ENCODE measurements around the gene SNED1.

SNED1 gene

DNA sequence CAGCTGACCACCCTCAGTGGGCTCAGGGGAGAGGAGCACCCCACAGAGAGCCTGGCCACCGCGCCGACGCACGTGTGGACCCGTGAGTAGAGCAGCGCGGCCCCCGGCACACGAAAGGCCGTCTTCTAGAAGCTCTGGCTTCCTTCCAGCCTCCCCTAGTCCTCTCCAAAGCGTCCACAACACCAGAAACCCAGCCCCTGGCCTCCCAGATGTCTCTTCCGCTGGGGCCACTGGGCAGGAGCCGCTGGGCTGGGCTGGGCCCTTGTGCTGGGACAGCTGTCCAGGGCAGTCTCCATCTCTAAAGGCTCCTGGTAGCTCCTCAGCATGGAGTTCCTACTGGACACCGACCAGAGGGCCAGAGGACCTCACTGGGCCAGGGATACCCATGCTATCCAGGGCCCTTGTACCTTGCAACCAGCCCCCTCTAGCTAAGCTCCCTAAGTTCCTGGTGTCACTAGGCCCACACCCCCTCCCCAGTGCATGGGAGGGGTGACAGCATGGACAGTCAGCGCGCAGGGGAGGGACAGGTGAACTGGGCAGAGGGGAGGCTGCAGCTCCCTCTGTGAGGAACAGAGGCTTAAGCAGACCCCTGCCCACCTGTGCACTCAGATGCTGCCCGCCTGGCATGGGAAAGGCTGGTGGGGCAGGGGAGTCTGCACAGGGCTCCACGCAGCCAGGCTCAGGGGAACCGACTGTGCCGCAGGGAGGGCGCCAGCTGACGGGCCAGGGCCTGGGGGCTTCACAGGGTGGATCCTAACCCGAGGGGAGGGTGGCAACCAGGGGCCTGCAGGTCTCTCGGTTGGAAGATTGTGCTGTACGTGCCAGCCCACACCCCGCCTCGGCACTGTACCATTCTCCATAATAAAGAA, 70.8 kb downstream of the SNED1 start:
- no peak for DNase-seq

DNA sequence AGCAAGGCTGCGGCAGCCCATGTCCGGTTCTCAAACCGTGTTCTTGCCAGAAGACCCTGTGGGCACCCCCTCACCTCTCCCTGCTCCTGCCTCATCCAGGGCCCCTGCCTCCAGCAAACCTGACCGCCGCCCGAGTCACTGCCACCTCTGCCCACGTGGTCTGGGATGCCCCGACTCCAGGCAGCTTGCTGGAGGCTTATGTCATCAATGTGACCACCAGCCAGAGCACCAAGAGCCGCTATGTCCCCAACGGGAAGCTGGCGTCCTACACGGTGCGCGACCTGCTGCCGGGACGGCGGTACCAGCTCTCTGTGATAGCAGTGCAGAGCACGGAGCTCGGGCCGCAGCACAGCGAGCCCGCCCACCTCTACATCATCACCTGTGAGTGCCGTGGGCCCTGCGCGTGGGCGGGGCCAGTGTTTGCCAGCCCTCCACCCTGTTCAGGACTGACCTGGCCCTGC, 71.4 kb downstream of the SNED1 start:
- DNase-seq, result no peak

DNA sequence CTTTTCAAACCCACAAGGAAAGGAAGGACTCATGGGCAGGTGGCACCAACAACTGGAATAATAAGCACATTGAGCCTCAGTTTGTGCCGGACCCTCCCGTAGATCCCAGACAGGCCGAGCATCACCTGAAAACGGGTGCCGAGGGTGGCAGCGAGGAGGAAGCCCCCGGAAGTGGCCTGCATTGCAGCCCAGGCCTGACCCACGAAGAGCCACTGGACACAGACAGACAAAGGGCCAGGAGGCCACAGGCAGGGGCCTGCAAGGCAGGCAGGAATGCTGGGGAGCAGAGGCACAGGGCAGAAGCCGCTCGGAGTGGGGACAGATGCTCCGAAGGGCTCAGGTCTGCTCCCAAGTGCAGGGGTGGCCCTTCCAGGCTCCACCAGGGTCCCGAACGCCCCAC, 71.9 kb downstream of the SNED1 start:
- no peak for DNase-seq

DNA sequence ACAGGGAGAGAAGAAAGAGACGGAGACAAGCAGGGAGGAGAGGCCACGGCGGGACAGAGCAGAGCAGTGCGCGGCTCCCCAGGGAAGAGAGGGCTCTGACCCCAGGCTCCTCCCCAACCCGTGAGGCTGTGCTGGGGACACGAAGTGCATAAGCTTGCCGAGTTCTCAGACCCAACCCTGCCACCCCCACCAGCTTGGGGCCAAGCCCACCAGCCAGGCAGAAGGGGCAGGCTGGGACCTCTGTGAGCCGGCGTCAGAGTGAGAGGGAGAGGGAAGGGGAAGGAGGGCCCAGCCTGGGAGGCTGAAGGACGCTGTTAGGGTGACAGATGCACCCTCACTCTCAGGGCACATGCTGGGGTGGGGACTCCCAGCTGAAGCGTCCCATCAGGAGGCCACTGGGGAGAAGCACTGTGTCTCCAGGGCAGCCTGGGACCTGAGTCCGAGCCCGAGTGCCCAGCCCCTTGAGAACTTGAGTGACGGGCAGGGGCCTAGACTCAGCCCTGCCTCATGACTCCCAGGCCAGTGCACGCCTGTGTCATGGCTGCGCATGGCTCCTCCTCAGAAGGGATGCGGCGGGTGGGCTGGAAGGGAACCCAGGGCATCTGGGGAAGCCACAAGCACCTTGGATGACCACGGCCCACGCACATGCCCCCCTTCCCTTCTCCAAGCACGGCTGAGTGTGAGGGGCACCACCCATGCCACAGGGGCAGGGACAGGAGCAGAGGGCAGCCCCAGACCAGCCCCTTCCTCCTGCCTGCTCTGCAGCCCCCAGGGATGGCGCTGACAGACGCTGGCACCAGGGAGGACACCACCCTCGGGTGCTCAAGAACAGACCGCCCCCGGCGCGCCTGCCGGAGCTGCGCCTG, 72.6 kb downstream of the SNED1 start:
- no peak for DNase-seq

DNA sequence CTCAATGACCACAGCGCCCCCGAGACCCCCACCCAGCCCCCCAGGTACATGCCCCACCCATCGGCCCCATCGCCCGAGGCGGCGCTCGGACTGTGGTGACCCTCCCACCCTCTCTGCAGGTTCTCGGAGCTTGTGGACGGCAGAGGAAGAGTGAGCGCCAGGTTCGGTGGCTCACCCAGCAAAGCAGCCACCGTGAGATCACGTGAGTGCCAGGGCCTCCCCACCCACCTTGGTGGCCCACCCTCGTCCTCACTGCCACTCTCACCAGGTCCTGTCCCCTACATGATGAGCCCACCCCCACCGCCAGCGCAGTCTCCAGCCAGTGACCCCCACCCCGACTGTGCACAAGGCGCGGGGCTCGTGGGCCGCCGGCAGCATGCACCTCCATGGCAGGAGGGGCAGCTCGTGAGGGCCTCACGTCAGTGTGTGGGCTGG, 73.3 kb downstream of the SNED1 start:
- DNase-seq, result no peak

DNA sequence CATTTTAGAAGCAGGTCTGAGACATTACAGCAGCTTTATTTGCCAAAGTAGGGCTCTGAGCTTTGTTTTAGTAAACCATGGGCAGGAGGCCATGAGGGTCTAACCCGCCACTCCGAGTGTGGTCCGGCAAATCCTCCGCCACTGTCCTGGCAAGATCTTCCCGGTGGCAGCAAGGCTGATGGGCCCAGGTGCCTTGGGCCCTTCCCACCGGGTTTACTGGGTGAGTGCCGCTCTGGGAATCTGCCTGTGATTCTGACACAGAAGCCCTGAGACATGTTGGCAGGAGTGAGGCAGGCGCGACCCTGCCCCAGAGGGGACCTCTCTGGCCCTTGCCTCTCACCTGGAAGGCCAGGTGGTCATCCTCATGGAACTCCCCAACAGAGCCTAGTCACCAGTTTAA, 73.7 kb downstream of the SNED1 start:
- no peak for DNase-seq

DNA sequence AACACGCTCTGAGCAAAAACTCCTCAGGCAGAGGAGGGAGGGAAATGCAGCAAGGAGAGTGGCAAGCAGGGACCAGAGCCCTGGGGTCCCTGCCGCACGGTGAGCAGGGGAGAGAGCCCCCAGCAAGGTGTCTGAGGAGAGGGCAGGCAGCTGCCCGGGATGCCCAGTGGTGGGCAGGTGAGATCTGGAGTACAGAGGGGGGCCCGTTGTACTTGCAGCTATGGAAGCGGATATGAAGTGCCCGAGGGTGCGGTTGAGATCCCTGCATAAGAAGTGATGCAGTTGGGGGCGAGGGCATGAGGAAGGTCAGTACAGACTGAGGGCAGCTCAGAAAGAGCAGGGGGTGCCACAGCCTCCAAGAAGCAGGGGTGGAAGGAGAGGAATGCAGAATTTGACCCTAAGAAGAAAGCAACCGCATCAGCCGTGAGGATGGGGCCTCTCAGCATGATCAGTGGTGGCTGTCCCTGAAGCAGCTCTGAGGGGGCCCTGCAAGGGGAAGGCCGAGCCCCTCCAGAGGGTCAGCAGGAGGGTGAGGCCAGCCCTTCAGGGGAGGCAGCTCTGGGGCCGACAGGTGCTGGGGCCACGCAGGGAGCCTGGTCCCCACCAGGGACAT, 74.2 kb downstream of the SNED1 start:
- DNase-seq, result no peak

DNA sequence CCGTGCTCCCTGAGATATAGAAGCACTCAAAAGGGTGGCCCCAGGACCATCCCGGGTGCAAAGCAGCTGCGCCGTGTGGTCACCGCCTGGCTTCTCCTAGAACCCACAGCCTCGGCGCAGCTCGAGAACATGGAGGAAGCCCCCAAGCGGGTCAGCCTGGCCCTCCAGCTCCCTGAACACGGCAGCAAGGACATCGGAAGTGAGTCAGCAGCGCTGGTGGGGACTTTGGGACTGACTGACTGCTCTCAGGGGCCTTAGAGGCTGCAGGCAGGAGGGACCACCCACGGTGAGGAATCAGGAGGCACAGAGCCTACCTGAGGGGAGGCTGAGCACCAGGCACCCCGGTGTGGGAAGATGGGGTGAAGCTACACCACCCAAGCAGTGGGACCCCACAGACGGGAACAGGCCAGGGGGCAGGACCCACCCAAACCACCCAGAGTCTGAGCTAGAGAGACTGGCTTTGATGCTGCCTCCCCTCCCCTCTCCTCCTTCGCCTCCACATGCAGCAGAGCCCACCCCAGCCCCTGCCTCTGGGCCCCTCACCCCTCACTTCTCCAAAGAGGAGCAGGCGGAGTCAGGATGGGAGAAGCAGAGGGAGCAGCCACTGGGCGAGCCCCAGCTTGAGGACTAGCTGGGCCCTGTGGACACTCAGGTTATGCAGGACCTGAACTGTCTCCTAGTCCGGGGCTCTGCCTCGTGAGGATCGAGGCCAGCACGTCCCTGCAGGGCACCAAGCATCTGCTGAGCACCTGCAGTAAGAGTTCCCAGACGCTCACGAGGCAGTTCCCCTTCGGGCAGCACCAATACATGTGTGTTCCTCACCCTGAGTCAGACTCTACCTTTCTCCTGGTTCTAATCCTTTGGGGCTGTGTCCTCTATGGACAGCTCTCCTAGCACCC, 75.0 kb downstream of the SNED1 start:
- no peak for DNase-seq

DNA sequence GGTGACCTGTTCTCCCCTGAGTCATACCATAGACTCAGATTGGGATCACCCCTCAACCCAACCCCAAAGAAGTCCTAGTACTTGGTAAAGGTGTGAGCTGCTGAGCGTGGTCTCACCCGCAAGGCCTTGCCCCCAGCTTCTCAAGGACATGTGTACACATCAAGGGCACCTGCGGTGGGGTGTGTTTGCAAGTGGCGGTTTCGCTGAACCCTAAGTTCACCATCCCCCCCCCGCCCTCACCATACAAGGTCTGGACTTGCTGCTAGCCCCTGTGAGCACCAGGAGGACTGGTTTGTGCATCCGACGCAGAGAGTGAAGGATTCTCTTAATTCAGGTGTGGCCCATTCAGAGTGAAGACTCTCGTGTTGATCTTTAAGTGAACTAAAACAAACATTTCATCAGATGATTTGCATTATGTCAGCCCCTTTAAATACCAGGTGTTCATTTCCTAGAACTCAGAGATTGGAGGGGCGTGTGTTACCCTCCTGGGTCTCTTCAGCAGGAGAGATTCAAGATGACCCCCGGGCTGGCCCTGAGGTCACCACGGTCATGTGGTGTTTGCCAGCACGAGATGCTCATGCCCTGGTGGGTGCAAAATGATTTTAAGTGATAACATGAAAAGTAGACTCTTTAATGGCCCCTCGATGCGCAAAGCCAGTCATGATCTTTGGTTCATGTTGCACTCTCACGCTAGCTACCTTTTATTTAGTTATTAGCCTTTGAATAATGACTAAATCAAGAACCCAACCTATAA, 75.8 kb downstream of the SNED1 start:
- no peak for DNase-seq

DNA sequence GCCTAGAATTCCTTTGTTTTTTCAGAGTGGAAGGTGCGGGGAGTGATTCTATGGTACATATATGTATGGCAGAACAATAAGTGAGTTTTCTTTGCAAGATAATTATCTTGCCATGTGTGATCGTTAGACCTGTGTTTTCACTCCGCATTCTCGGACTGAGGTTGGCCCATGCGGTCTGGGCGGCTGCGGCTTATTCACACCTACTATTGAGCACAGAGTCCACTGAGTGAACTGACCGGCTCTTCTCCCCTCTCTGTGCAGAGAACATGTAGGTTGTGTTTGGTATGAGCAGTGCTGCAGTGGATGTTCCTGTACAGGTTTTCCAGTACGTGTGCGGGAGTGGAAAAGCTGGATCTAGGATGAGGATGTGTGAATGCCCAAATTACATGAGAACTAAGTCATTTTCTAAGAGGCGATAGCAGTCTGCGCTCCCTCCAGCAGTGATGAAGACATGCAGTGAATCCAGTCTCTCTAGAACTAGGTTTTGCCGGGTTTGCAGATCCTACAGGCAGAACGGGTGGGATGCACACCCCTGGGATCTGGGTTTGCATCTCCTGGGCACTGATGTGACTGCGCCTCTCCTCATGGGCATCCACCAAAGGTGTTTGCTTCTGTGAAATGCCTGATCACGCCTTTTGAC, 76.6 kb downstream of the SNED1 start:
- DNase-seq, result no peak

DNA sequence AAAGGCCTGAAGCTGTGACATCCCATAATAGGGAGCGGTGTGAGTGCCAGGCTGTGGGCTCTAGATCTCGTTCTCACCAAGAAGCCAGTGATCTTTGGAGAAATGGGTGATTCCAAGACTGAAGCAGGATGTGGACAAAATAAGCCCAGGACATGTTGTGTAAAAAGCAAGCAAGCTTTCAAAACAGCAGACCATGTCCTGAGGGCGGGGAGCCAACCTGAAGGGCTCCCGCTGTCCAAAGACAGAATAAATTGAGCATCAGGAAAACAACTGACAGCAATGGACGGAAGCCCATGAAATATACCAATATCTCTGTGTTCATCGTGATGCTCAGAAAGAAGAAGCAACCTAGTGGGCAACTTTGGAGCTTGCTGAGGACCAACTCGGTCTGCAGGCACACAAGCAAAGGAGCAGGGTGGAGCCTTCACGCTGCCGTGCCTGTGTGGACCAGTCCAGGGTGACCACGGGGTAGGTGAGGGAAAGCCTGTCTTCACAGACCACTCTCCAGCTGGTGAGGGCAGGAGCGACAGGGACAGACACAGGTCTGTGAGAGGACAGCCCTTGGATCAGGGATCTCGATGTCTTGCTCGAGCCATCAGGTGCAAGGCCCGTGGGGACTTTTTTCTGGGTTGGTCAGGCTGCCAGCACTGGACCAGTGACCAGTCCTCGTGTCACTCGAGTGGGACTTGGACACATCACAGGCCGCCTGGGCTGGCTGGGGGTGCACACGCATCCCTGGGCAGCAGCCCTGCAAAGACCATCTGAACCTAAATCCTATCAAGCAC, 82.2 kb downstream of the SNED1 start:
- DNase-seq, result no peak

DNA sequence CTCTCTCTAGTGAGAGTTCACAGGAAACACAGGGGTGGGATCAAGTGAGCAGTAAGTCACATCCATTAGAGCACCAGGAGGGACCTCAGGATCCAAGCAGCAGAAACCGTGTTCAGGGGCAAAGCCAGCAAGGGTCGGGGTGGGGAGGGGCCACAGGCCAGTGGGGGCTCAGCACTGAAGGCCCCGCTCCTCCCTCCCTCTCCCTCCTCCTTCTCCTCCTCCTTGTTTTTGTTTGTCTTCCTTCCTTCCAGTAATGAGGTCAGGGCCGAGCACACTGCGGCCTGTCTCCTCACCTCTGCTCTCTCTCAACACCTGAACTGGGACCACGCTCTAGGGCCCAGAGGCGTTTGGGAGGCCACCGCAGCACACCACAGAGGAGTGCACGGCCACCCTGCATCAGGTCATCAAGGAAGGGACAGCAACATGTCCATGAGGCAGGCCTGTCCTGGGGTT, 82.8 kb downstream of the SNED1 start:
- DNase-seq, result no peak

DNA sequence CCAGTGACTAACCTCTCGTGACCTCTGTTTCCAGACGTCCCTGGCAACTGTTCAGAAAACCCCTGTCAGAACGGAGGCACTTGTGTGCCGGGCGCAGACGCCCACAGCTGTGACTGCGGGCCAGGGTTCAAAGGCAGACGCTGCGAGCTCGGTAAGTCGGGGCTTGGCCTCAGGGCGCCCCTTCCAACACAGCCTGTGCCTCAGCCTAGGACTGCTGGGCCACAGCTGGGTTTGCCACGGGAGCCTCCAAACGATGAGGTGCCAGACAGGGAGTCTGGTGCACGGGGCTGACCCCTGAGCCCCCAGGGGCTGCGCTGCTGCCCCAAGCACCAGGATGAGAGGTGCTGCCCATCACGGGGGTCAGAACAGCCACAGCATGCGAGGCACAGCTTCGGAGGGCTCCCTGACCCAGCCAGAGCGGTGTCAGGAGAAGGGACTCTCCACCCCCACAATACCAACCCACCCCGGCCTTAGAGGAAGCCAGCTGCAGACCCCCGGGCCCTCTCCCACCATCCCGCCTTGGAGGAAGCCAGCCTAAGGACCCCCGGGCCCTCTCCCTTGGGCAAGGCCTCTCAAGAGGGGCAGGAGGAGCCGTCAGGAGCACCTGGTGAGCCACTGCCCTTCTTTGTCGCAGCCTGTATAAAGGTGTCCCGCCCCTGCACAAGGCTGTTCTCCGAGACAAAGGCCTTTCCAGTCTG, 83.4 kb downstream of the SNED1 start:
- DNase-seq, result no peak

DNA sequence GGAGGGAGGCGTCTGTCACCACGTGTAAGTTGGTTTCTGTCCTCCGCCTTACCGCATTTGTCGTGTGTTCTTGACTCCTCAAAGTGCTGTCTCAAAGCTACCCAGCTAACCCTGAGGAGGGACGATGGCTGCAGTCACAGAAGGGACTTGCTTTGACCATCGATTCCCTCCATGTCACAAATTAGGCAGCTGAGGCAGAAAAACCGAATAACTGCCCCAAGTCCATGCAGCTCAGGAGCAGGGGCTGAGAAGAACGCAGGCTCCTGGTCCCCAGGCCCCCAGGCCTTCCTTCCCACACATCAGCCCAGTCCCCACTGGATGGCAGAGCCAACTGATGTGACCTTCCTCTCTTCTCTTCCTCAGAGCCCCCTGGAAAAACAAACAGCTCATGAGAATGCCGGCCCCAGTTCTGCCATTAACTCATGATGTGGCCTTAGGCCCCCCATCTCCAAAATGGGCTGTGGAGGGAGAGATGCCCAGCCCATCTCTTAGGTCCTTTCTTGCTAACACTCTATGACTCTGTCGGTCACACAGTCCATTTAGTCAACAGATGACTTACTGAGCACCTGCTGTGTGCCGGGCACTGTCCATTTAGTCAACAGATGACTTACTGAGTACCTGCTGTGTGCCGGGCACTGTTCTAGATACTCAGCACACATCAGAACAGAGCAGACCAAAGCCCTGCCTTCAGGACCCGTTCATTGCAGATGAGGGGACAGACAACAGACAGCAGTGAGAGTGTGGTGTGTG, 84.1 kb downstream of the SNED1 start:
- no peak for DNase-seq

DNA sequence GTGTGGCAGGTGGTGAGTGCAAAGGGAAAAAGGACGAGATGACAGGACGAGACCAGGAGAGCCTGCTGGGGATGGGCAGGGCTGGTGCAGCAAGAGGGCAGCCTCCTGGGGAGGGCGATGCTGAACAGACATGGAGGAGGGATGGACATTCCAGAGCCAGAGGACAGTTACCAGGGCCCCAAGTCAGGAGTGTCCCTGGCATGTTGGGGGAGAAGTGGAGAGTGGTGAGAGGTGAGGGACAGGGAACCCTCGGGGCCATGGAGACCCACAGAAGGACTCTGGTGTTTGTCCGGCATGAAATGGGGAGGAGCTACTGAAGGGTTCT, 84.6 kb downstream of the SNED1 start:
- DNase-seq, result no peak

DNA sequence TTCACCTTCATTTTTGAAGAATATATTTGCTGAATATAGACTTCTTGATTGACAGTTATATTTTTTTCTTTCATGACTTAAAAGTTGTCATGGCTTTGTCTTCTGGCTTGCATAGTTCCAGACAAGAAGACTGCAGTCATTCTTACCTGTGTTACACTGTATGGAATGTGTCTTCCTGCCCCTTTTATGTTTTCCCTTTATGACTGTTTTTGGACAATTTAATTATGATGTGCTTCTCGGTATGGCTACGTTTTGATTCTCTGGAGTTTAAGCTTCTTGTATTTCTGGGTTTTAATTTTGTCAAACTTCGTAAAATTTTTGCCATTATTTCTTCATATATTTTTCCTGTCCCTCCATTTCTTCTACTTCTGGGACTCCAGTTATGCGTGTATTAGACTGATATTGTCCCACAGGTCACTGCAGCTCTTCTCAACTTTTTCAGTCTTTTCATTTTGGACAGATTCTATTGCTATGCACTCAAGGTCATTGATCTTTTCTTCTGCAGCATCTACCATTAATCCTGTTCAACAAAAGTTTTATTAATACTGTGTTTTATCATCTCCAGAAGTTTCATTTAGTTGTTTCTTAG, 86.5 kb downstream of the SNED1 start:
- DNase-seq, result no peak

DNA sequence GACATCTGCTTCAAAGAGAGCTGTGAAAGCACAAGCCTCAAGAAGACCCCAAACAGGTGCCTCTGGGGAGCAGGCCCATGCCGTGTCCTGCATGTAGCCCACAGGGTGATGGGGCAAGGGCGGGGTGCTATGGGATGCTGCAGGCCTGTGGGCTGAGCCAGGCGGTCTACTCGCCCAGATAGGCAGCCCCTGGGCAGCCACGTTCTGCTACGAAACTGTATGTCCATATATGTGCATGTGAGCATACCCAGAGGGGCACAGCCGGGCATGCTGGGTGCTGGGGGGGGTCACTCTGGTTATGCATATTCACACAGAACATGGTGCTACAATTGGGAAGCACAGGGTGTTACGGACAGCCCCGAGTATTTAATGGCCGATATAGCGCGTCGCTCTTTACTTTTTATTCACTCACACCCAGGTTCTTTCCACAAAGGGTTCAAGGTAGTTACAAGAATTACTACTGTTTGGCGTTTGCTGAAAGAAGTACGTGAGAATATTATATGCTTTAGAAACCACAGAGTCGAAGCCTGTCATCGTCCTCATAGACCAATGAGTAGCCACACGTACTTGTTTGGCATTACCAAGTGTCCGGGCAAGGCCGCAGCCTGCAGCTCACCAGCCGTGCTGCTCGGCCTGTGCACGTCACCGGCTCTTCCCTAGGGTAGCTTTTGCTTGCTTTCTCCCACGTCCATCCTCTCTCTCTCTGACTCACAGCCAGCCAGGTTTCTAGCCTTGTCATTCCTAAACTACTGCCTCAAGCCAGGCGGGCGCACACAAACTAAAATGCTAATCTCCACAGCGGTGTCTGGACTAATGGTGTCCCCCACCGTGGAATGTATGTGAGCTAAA, 89.2 kb downstream of the SNED1 start:
- no peak for DNase-seq

DNA sequence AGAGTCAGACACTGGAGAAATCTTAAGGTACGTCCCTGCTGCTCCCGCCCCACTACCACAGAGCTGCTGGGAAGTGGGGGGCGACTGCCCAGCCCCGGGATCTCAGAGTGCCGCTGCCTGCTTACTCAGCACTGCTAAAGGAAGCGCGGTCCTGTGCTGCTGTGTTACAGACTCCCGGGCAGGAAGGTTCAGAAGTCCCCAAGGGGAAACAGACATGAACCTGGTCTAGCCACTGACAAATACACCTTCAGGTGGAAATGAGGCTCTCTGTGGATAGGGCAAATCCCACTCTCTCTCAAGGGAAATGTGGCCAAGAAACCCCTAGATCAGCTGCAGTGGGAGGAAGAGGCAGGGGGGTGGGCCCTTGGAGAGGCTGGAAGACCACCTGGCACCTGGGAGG, 90.0 kb downstream of the SNED1 start:
- no peak for DNase-seq
